ENCODE results near the gene ABCA1.

Gene ABCA1

DNA sequence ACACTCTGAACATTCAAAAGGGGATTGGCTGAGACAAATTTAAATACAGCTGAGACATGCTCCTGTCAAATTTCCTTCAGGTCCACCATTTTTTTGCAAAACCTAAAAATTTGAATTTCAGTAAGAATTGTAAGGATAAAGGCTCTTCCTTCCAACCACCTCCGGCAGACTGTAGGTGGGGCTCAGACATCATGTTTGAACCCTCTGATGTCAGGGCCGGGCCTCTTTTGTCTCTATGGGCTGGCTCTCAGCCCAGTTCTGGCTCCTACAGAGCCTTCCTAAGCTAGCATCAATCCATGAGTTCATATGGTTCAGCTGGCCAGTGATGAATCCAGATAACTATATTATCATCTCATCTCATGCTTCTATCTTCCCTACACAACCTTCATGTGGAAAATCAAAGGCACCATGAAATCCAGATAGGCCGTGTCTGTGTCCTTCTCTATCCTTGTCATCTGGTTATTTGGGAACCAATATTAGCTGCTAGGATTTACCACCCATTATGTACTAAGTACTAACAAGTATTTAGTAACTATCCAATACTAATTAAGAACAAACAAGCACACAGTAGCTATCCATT is 119.8 kb downstream of the ABCA1 start:
- TF ChIP-seq, protein P1, sequence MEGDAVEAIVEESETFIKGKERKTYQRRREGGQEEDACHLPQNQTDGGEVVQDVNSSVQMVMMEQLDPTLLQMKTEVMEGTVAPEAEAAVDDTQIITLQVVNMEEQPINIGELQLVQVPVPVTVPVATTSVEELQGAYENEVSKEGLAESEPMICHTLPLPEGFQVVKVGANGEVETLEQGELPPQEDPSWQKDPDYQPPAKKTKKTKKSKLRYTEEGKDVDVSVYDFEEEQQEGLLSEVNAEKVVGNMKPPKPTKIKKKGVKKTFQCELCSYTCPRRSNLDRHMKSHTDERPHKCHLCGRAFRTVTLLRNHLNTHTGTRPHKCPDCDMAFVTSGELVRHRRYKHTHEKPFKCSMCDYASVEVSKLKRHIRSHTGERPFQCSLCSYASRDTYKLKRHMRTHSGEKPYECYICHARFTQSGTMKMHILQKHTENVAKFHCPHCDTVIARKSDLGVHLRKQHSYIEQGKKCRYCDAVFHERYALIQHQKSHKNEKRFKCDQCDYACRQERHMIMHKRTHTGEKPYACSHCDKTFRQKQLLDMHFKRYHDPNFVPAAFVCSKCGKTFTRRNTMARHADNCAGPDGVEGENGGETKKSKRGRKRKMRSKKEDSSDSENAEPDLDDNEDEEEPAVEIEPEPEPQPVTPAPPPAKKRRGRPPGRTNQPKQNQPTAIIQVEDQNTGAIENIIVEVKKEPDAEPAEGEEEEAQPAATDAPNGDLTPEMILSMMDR (IDR thresholded peaks at IDR 0.05; ENCODE audit: low read depth, low read length), result peak; percentile 8
- no peak for TF ChIP-seq POLR2A (IDR thresholded peaks at IDR 0.05; ENCODE audit: extremely low read depth, insufficient read length)
- DNase-seq (ENCODE audit: low read depth), result peak; percentile 20

DNA sequence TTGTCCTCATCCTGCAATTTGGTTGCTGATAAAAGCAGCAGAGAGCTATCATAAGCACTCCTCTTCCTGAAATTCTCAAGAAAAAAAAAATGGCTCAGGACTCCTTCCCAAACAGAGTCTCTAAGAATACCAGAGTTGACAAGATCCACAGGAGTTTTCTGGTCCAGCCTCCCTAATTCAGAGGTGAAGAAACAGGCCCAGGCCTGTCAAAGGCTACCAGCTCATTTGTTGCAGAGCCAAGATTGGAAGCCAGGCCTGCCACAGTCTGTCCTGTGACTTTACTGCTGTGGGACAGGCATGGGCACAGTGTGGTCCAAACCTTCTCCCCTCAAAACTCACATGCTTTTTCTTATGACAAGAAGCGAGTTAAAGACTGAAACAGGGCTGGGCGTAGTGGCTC is 122.5 kb downstream of the ABCA1 start:
- no peak for DNase-seq (ENCODE audit: low read depth)
- TF ChIP-seq POLR2A (IDR thresholded peaks at IDR 0.05; ENCODE audit: extremely low read depth, insufficient read length) (no peak), MYC (IDR thresholded peaks at IDR 0.05; ENCODE audit: low read depth, low read length) (no peak)
- TF ChIP-seq, protein P2, sequence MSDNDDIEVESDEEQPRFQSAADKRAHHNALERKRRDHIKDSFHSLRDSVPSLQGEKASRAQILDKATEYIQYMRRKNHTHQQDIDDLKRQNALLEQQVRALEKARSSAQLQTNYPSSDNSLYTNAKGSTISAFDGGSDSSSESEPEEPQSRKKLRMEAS (IDR thresholded peaks at IDR 0.05; ENCODE audit: low read depth, low read length), result no peak
- TF ChIP-seq, protein P1 (IDR thresholded peaks at IDR 0.05; ENCODE audit: low read depth, low read length), result no peak
- no peak overlapping the region for H3K4me3 ChIP-seq (ENCODE audit: low read depth, low read length)

More for the DNA sequence above, 119.8 kb downstream of the ABCA1 start:
- no peak overlapping the region for H3K4me3 ChIP-seq (ENCODE audit: low read depth, low read length)

DNA sequence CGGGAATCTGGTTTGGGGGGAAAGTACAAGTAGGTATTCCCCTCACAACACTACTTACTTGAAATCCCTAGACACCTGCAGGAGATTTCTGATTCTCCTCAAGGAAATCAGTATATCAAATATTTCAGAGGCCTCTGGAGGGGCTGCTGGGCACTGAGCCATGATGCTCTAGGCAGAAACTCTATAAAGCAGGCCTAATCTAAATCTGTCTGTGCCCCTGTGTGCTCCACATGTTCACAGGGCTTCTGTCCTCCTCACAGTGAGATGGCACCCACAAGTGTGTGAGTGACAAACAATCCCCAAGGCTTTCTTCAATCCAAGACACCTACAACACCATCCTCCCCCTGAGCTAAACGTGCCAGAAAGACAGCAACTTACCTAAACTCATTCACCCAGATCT is 125.0 kb downstream of the ABCA1 start:
- no peak overlapping the region for H3K4me3 ChIP-seq (ENCODE audit: low read depth, low read length)
- TF ChIP-seq, protein P1 (IDR thresholded peaks at IDR 0.05; ENCODE audit: low read depth, low read length), result no peak
- no peak for TF ChIP-seq POLR2A (IDR thresholded peaks at IDR 0.05; ENCODE audit: extremely low read depth, insufficient read length)
- TF ChIP-seq, protein P2 (IDR thresholded peaks at IDR 0.05; ENCODE audit: low read depth, low read length), result no peak
- TF ChIP-seq MYC (IDR thresholded peaks at IDR 0.05; ENCODE audit: low read depth, low read length), result no peak
- no peak for DNase-seq (ENCODE audit: low read depth)

DNA sequence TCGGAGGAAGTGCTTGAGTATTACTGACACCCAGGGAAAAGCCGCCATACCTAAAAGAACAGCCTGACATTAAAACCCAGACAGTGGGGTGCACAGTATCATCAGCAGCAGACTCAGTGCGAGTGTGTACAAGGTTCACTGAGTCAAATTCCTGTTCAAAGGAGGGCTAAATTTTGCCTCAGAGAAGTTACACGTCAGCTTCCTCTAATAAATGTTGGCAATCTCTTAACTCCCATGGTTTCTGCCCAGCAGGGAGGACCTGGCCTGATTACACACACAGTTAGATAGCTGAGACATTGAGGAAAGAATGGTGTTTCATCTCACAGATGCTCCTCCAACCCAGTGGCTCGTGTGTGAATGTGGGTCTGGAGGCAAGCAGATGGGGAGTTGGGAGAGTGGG is 125.8 kb downstream of the ABCA1 start:
- TF ChIP-seq POLR2A (IDR thresholded peaks at IDR 0.05; ENCODE audit: extremely low read depth, insufficient read length) (no peak), MYC (IDR thresholded peaks at IDR 0.05; ENCODE audit: low read depth, low read length) (no peak)
- TF ChIP-seq, protein P1 (IDR thresholded peaks at IDR 0.05; ENCODE audit: low read depth, low read length), result no peak
- TF ChIP-seq, protein P2 (IDR thresholded peaks at IDR 0.05; ENCODE audit: low read depth, low read length), result no peak
- DNase-seq (ENCODE audit: low read depth), result no peak
- H3K4me3 ChIP-seq (ENCODE audit: low read depth, low read length), result no peak overlapping the region

DNA sequence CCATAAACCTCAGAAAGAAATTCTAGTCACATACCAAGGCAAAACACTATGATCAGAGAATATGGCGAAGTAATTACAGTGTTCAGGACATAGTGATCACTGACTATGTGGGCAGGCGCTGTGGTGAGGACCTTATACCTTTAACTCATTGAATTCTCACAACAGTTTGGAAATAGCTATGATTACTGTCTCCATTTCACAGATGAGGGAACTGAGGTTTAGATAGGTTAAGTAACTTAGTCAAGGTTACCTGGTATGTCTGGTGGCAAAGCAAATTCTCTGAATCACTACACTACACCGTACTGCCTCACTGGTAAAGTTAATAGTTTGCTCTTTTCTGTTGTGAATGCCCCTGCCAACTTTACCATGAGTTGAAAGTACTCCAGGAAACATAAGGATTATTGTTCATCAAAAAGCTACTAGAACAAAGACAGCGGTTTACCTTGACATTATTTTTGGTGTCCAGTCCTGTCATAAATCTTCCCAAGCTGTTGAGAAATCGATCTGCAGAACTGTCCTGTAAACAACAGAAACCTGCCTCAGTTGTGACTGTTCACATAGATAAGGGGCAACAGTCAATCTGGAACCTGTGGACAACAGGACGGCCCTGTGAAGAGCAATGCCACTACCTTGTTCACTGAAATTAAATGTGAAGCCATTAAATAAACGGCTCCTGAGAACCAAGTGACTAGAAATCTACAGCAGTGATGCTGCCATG is 127.7 kb downstream of the ABCA1 start:
- DNase-seq (ENCODE audit: low read depth), result no peak
- TF ChIP-seq MYC (IDR thresholded peaks at IDR 0.05; ENCODE audit: low read depth, low read length), result no peak
- TF ChIP-seq, protein P2 (IDR thresholded peaks at IDR 0.05; ENCODE audit: low read depth, low read length), result no peak
- TF ChIP-seq, protein P1 (IDR thresholded peaks at IDR 0.05; ENCODE audit: low read depth, low read length), result no peak
- no peak for TF ChIP-seq POLR2A (IDR thresholded peaks at IDR 0.05; ENCODE audit: extremely low read depth, insufficient read length)
- no peak overlapping the region for H3K4me3 ChIP-seq (ENCODE audit: low read depth, low read length)

Measured in NB4 (cell line).